HG02938 (cell line): ENCODE results near the gene ADARB2.
"Not testable (repeated sequence)": the region's sequence is repeated elsewhere in the genome, so short reads cannot be mapped to it uniquely, and the experiment has no call there.

Experiments used
- ATAC-seq: cut with Tn5 transposase; IDR thresholded peaks from one replicate; pipeline ENCODE4 v1.9.1; 2021; ENCODE audit warnings: mild to moderate bottlenecking, moderate library complexity; ENCODE audit not compliant: unreplicated experiment

Gene ADARB2

GRCh38 chr10:1339396-1339795 lies 397.9 kb downstream of the ADARB2 start:
- no peak for ATAC-seq

GRCh38 chr10:1335642-1336041 lies 401.7 kb downstream of the ADARB2 start:
- ATAC-seq: no peak

GRCh38 chr10:1333981-1334380 lies 403.3 kb downstream of the ADARB2 start:
- ATAC-seq: no peak

DNA sequence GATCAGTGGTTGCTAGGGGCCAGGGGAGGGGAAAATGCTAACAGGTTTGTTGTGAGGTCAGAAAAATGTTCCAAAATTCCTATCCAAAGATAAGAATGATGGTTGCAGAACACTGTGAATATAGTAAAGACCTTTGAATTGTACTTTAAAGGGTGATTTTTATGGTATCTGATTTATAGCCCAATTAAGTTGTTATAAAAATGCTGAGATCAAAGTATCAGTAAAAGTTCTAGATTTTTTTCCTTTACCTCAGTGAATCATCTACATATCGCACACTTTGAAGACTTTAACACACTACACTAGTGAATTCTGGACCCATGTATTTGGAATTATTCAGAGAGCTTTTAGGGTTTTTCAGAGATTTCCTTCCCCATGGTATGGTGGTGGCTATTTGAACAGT lies 405.8 kb downstream of the ADARB2 start:
- ATAC-seq: no peak

DNA sequence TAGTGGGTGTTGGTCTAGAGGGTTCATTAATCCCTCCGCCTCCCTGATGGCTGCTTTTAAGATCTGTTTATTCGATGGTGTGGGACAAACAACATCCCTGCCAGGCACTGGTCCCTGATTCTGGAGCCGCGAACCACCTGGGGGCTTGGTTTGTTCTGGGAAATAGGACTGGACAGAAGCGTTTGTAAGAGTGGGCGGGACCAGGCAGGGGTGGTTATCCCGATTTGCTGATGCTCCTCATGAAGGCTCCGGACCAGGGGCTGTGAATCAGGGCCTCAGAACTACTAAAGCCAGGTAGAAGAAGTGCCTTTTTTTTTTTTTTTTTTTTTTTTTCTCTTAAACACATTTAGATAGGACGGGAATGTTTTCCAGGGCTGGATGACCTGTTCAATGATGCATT lies 407.7 kb downstream of the ADARB2 start:
- ATAC-seq: no peak

DNA sequence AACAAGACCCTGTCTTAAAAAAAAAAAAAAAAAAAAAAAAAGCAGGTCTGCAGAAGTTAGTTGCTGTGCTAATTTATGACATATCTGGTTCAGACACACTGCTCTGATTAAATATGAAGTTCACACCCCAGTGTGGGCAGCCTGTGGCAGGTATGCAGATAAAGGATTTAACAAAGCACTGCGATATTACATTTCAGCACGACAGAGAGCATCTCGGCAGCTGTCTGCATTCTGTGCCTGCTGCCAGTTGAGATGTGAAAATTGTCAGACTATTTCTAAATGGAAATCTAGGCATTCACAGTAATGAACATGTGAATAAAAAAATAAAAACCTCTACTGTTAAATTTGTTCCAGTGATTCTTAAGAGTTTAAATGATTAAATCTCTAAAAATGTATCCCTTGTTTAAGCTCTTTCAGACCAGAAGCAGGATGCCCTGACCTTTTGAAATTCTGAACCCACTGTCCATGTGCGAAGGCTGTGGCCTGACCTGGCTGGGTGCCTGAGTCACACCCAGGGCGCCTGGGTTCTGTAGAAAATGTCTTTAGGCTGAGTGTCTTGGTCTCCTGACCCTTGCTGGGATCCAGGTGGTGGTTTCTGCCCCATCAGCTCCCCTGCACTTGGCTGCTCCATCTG lies 408.2 kb downstream of the ADARB2 start:
- no peak for ATAC-seq

DNA sequence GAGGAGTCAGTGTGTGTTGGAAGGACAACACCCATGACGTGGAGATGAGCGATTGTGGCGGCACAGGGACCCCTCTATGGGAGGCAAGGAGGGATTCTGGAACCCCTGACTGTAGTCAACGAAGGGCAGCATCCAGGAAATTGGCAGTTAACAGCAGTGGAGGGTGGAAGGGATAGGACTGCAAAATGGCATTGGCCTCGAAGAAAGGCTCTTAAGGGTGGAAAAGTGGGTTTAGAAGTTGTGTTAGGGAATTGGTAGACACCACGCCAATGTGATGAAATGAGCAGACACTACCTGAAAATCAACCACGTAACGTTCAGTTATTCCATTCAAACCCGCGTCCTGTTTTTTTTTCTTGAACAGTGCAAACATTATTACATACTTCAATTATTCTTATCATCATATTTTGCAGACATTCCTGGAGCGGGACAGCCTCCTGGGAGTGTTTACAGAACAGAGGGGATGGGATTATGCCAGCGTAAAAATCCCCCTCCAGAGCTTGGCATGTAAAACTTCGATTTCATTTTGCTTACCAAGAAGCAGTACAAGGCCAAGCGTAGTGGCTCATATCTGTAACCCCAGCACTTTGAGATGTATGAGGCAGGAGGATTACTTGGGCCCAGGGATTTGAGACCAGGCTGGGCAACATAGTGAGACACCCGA lies 409.0 kb downstream of the ADARB2 start:
- no peak for ATAC-seq

GRCh38 chr10:1327759-1328158 lies 409.6 kb downstream of the ADARB2 start:
- no peak for ATAC-seq

DNA sequence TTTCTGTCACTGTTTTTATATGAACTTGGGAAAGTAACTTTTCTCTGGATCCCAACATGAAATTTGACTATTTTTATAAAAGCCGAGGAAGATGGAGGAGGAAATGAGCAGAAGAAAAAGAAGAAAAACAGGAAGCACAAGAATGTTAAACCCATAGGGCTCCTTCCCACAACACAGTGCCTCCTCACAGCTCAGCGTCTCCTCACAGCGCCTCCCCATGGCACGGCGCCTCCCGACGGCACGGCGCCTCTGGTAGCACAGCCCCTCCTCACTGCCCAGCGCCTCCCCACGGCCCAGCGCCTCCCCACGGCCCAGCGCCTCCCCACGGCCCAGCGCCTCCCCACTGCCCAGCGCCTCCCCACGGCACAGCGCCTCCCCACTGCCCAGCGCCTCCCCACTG lies 410.8 kb downstream of the ADARB2 start:
- ATAC-seq: not testable (repeated sequence)

DNA sequence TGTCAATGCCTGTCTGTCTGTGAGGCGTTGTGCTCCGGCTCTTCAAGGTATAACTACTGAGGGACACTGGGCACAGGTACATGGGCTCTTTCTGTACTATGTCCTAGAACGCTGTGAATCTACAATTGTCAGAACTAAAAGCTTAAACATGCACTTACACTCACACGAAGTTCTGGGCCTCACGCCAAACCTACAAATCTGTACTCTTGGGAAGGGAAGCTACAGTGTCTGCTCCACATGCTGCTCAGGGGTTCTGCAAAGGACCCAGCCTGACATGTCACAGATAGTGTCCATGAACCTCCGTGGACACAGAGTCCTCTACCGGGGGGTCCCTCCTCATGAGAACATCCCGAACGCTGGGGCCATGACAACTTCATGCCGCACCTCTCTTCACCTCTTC lies 412.4 kb downstream of the ADARB2 start:
- no peak for ATAC-seq

- no peak for ATAC-seq
Observed at GRCh38 chr10:1323951-1324350, 413.4 kb downstream of the ADARB2 start.

- ATAC-seq: no peak
Observed at GRCh38 chr10:1320739-1321320, 416.5 kb downstream of the ADARB2 start.

DNA sequence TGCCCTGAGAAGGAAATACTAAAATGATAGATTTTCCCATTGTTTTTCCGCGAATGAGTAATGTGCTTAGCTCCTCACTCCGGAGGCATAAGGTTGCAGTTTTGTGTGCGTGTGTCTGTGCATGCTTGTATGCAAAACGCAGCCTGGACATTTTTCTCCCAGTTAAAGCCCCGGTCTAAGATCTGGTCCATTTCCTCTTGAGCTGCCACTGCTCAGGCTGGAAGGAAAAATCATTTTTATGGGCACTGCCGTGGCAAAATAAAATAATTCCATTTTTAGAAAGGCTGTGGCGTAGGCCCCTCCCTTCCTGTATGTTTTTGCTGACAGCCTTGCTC lies 420.5 kb downstream of the ADARB2 start:
- ATAC-seq: no peak

- ATAC-seq: no peak
Observed at GRCh38 chr10:1316121-1316808, 421.1 kb downstream of the ADARB2 start.

GRCh38 chr10:1315178-1315577 lies 422.1 kb downstream of the ADARB2 start:
- ATAC-seq: no peak

DNA sequence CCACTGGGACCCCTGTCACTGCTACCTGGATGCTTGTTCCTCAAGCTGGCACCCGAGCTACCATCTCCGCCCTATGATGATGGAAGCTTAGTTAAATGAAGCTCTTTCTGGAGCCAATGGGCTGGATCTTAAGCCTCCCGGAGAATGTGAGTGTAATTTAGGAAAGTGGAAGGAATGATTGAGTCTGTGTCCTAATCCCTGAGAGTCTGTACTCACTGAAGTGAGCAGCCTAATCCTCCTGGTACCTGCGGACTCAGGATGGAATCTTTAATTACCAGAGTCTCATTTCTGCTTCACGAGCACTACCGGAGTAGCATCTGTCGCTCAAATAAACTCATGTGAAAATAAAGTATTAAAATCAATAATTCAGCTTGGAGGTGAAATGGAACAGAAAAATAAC lies 425.6 kb downstream of the ADARB2 start:
- ATAC-seq: no peak

- ATAC-seq: no peak
Observed at GRCh38 chr10:1310271-1310789, 427.0 kb downstream of the ADARB2 start.

DNA sequence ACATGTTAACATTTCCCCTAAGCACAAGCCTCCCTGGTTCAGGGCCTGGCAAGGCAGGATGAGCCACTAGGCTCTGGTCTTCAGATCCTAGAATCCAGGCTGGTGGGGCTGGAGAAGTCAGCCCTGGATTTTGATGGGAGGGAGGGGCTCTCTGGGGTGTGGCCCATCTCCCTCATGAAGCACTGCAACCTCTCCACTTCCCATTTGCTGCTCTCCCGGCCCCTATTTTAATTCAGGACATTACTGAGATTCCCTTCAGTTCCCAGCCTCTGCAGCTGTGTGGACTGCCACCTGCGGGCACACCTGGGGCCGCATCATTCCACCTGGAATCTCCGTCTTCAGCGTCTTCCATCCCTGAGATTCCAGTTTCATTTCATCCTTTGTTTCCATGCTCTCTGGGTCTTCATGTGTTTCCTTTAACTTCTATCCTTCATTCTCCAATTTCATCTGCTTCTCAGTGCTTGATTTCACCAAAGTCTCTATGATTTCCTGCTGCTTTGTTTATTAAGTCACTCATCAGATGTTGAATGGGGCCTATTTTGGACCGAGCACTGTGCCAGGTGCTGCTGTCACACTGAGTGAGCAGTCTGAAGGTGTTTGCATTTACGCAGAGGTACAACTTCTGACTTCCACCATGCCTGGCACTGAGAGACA lies 427.6 kb downstream of the ADARB2 start:
- ATAC-seq: no peak

DNA sequence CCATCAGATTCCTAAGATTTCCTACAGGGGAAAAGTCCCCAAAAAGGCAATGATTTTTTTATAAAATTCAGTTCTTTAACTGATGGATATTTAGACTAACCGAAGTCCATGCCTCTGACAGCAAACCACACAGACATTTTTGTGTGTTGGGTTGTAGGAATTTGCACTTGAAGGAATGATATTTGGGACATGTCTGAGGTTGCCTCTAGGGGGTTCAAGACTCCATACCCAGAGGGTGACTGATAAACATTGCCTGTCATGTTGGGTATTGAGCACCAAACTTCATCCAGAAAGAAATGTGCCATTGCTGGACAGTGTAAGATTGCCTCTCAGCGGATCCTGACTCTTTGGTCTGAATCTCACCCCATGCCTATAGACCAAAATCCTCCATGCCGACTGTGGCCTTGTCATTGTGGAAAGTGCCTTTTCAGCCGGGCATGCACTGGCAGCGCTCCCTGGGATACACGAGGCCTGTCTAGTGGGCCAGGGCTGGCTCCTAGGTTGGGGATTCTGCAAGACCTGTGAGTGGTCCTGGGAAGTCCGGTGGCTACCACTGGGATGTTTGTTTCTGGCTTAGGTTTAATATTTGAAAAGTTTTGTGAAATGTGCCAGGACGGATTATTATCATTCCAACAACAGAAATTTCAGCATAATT lies 428.2 kb downstream of the ADARB2 start:
- no peak for ATAC-seq

- ATAC-seq: no peak
Observed at GRCh38 chr10:1308173-1308961, 429.0 kb downstream of the ADARB2 start.
